ENCODE results near the gene IFIT3.

DNA sequence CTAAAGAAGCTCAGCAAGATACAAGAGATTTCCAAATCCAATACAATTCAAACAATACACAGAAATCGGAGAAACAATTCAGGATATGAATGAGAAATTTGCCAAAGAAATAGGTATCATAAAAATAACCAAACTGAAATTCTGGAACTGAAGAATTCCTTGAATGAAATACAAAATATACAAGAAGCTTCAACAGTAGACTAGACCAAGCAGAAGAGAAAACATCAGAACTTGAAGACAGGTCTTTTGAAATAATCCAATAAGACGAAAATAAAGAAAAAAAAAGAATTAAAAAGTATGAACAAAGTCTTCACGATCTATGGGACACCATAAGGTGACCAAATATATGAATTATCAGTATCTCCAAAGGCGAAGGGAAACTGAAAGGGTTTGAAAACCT, 28.8 kb upstream of the IFIT3 start:
- TF ChIP-seq CTCF (conservative IDR thresholded peaks at IDR 0.05 in 1 of 2, IDR thresholded peaks at IDR 0.05 in 1 of 2; ENCODE audit: extremely low read depth in 1 of 2, insufficient read depth in 1 of 2, low read depth in 1 of 2, low read length in 2 of 2) (no peak), EZH2 (IDR thresholded peaks at IDR 0.05; ENCODE audit: borderline replicate concordance, low read length) (no peak)

Measured in mammary epithelial cell (primary cell).